PC-9 (cell line): Measurements from ENCODE around the gene HOXD10. TPM values are rescaled to one million over a fixed set of nuclear protein-coding genes. Genes with fewer than 3 reads are reported as not detected.

ENCODE experiments used
- BruUV-seq: library from RNA; stranded (reverse); fragments of 400-500 nt; replicated peaks from 2 replicates; lab custom pipeline; 2021; lab: Mats Ljungman, UMichigan
- CTCF ChIA-PET: fragments of 300-600 bp; sonication (Branson Sonifier 250); formaldehyde crosslinking; loops from one replicate; lab custom pipeline; 2022; ENCODE audit warnings: antibody characterized with exemption; lab: Charles Lee
- POLR2A ChIA-PET: fragments of 300-600 bp; sonication (Branson Sonifier 250); formaldehyde crosslinking; loops from one replicate; lab custom pipeline; 2022; ENCODE audit warnings: antibody characterized with exemption; ENCODE audit not compliant: unreplicated experiment; lab: Charles Lee
- DNase-seq, 2 experiments: peaks; one replicate each; pipeline versions ENCODE4 v3.0.0 to v3.0.0-alpha.2; 2015 to 2022; ENCODE audit warnings: mixed read lengths in 1 of 2
- H2AFZ ChIP-seq: fragments of 200-600 bp; sonication (generic); 2 replicates; pipeline ENCODE4 v1.8.1; 2017; ENCODE audit warnings: antibody characterized with exemption
- H3F3A ChIP-seq: fragments of 200-600 bp; sonication (generic); 2 replicates; pipeline ENCODE4 v1.8.1; 2017; ENCODE audit warnings: antibody characterized with exemption, mild to moderate bottlenecking, low read depth; ENCODE audit not compliant: insufficient read depth
- H3K27ac ChIP-seq: fragments of 200-600 bp; sonication (generic); 2 replicates; pipeline ENCODE4 v1.6.1; 2016; ENCODE audit warnings: mixed run types
- H3K27me3 ChIP-seq: fragments of 200-600 bp; sonication (generic); 2 replicates; pipeline ENCODE4 v1.6.1; 2016; ENCODE audit warnings: low read depth, mixed run types; ENCODE audit not compliant: insufficient read depth
- H3K36me3 ChIP-seq: fragments of 200-600 bp; sonication (generic); 2 replicates; pipeline ENCODE4 v1.6.1; 2016; ENCODE audit warnings: low read depth, mixed run types
- H3K4me1 ChIP-seq: fragments of 200-600 bp; sonication (generic); replicated peaks from 2 replicates; pipeline ENCODE4 v1.6.1; 2016; ENCODE audit warnings: mixed run types; ENCODE audit not compliant: insufficient read depth
- H3K4me2 ChIP-seq: fragments of 200-600 bp; sonication (generic); 2 replicates; pipeline ENCODE4 v1.6.1; 2017; ENCODE audit warnings: mixed run types
- H3K4me3 ChIP-seq: fragments of 200-600 bp; sonication (generic); 2 replicates; pipeline ENCODE4 v1.6.1; 2016; ENCODE audit warnings: mixed run types
- H3K79me2 ChIP-seq: fragments of 200-600 bp; sonication (generic); 2 replicates; pipeline ENCODE4 v1.6.1; 2017; ENCODE audit warnings: low read depth, mixed run types
- H3K9me2 ChIP-seq: fragments of 200-600 bp; sonication (generic); 2 replicates; pipeline ENCODE4 v1.8.1; 2017; ENCODE audit warnings: mild to moderate bottlenecking; ENCODE audit not compliant: insufficient read depth
- H3K9me3 ChIP-seq: fragments of 200-600 bp; sonication (generic); 2 replicates; pipeline ENCODE4 v1.8.1; 2016; ENCODE audit warnings: low read depth; ENCODE audit not compliant: insufficient read depth
- H4K20me1 ChIP-seq: fragments of 200-600 bp; sonication (generic); 2 replicates; pipeline ENCODE4 v1.8.1; 2017; ENCODE audit not compliant: insufficient read depth
- EZH2 ChIP-seq: fragments of 200-600 bp; sonication (generic); IDR thresholded peaks from 2 replicates; pipeline ENCODE4 v1.8.0; 2017; ENCODE audit warnings: antibody characterized with exemption, low read depth
- intact Hi-C: fragments of 100-400 bp; cut with micrococcal nuclease; formaldehyde crosslinking; loops from one replicate; pipeline ENCODE4 v1.10.0; 2022; ENCODE audit not compliant: unreplicated experiment
- total RNA-seq: library from RNA; stranded (reverse); gene quantifications from 2 replicates; pipeline ENCODE4 v1.2.3, GENCODE V29; 2021
- TF ChIP-seq, protein P1 (sequence below): fragments of 200-600 bp; sonication (generic); conservative IDR thresholded peaks from 2 replicates; pipeline ENCODE4 v1.6.1; 2017; ENCODE audit warnings: mixed run types, antibody characterized with exemption, mild to moderate bottlenecking, moderate library complexity

The HOXD10 gene
- total RNA-seq, 1 experiment from 2014 or later = not detected

GRCh38 chr2:176137906-176138305 lies 21.3 kb downstream of the HOXD10 start:
- Histone ChIP-seq H3K4me2 (no peak overlapping the region), H3K9me3 (no peaks in the 10 kb centered on the region), H3K4me1 (no peaks in the 10 kb centered on the region), H3K27ac (no peak overlapping the region), H3K36me3 (no peaks in the 10 kb centered on the region), H3K4me3 (no peak overlapping the region), H3F3A (no peaks in the 10 kb centered on the region), H3K27me3 (peaks cover 12% of the 10 kb centered on the region; the same call in 1 of the 2 replicates), H3K9me2 (no peaks in the 10 kb centered on the region), H2AFZ (no peak overlapping the region), H4K20me1 (no peaks in the 10 kb centered on the region), H3K79me2 (no peaks in the 10 kb centered on the region)
- no TSS peak for BruUV-seq
- POLR2A ChIA-PET = no interaction called here
- intact Hi-C loops = no loop called here
- DNase-seq = no peak
- CTCF ChIA-PET = no interaction called here
- no peak for TF ChIP-seq EZH2
- TF ChIP-seq, protein P1, sequence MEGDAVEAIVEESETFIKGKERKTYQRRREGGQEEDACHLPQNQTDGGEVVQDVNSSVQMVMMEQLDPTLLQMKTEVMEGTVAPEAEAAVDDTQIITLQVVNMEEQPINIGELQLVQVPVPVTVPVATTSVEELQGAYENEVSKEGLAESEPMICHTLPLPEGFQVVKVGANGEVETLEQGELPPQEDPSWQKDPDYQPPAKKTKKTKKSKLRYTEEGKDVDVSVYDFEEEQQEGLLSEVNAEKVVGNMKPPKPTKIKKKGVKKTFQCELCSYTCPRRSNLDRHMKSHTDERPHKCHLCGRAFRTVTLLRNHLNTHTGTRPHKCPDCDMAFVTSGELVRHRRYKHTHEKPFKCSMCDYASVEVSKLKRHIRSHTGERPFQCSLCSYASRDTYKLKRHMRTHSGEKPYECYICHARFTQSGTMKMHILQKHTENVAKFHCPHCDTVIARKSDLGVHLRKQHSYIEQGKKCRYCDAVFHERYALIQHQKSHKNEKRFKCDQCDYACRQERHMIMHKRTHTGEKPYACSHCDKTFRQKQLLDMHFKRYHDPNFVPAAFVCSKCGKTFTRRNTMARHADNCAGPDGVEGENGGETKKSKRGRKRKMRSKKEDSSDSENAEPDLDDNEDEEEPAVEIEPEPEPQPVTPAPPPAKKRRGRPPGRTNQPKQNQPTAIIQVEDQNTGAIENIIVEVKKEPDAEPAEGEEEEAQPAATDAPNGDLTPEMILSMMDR = no peak

- ChIA-PET CTCF (no interaction called here), POLR2A (interaction anchor here (0.7 kb wide), 1 partner anchor 1193 kb away, joined by 5 read pairs; no protein-coding TSS in a partner anchor)
- H3K4me1 ChIP-seq = no peaks in the 10 kb centered on the region
- H4K20me1 ChIP-seq = no peaks in the 10 kb centered on the region
- no peak overlapping the region for H3K27ac ChIP-seq
- intact Hi-C loops = no loop called here
- H3K4me3 ChIP-seq = no peak overlapping the region
- no TSS peak for BruUV-seq
- H3K9me3 ChIP-seq = no peaks in the 10 kb centered on the region
- H3K36me3 ChIP-seq = no peaks in the 10 kb centered on the region
- no peaks in the 10 kb centered on the region for H3F3A ChIP-seq
- no peaks in the 10 kb centered on the region for H3K9me2 ChIP-seq
- H3K79me2 ChIP-seq = no peaks in the 10 kb centered on the region
- no peak for TF ChIP-seq EZH2
- TF ChIP-seq, protein P1 = no peak
- peaks cover 17% of the 10 kb centered on the region; the same call in 1 of the 2 replicates for H3K27me3 ChIP-seq
- no peak for DNase-seq
- H3K4me2 ChIP-seq = peak overlapping the region; percentile 1; the same call in 1 of the 2 replicates
- H2AFZ ChIP-seq = no peak overlapping the region
These were observed 21.9 kb downstream of the HOXD10 start for GRCh38 chr2:176138526-176138922.

GRCh38 chr2:176138923-176139660 lies 22.5 kb downstream of the HOXD10 start:
- intact Hi-C loops = no loop called here
- BruUV-seq = no TSS peak
- H3K4me2 ChIP-seq = peak overlapping the region; percentile 1; the same call in 1 of the 2 replicates

More at GRCh38 chr2:176138923-176139660, 22.5 kb downstream of the HOXD10 start:
- H3K79me2 ChIP-seq = no peaks in the 10 kb centered on the region
- ChIA-PET POLR2A (interaction anchor here (0.7 kb wide), 1 partner anchor 1192 kb away, joined by 5 read pairs; no protein-coding TSS in a partner anchor), CTCF (interaction anchor here (1.4 kb wide), 1 partner anchor 515 kb away, joined by 11 read pairs; no protein-coding TSS in a partner anchor)
- no peak overlapping the region for H3K27ac ChIP-seq
- H3K4me1 ChIP-seq = no peaks in the 10 kb centered on the region
- no peak for DNase-seq
- no peaks in the 10 kb centered on the region for H3F3A ChIP-seq
- no peak overlapping the region for H3K4me3 ChIP-seq
- no peaks in the 10 kb centered on the region for H4K20me1 ChIP-seq
- H3K9me2 ChIP-seq = no peaks in the 10 kb centered on the region
- H2AFZ ChIP-seq = no peak overlapping the region
- peaks cover 20% of the 10 kb centered on the region; the same call in 1 of the 2 replicates for H3K27me3 ChIP-seq
- no peaks in the 10 kb centered on the region for H3K9me3 ChIP-seq
- no peak for TF ChIP-seq EZH2
- TF ChIP-seq, protein P1 = no peak
- no peaks in the 10 kb centered on the region for H3K36me3 ChIP-seq
